Tibial artery (tissue), 4 donors: Measurements from ENCODE around the gene MOGAT2.

Source experiments
- DNase-seq, 2 donors: peaks; one replicate each; pipeline ENCODE4 v3.0.0-alpha.2; 2019
- H3K27ac ChIP-seq, 2 donors: fragments of 200-600 bp; sonication (generic) in 1 of 2; 1 replicate in 1 of 2; 2 replicates in 1 of 2; pipeline ENCODE4 v1.5.1; 2018 to 2019; ENCODE audit warnings: mild to moderate bottlenecking in 1 of 2
- H3K27me3 ChIP-seq, 2 donors: fragments of 200-600 bp; sonication (generic) in 1 of 2; one replicate each; pipeline versions ENCODE4 v1.5.1 to v1.6.0; 2016 to 2019
- H3K36me3 ChIP-seq, 3 donors: fragments of 200-600 bp; sonication (generic) in 2 of 3; one replicate each; pipeline ENCODE4 v1.5.1; 2016 to 2019; ENCODE audit warnings: mild to moderate bottlenecking in 2 of 3
- H3K4me1 ChIP-seq, 4 donors: fragments of 200-600 bp; sonication (generic) in 2 of 4; 1 replicate in 3 of 4; 2 replicates in 1 of 4; pipeline ENCODE4 v1.5.1; 2016 to 2019
- H3K4me3 ChIP-seq, 2 donors: fragments of 200-600 bp; sonication (generic) in 1 of 2; 1 replicate in 1 of 2; 2 replicates in 1 of 2; pipeline ENCODE4 v1.5.1; 2018 to 2019; ENCODE audit warnings: mild to moderate bottlenecking in 2 of 2
- H3K9me3 ChIP-seq, 3 donors: fragments of 200-600 bp; sonication (generic) in 1 of 3; one replicate each; pipeline ENCODE4 v1.5.1; 2016 to 2019
- intact Hi-C: fragments of 100-400 bp; cut with DNase I; formaldehyde crosslinking; loops from one replicate; pipeline ENCODE4 v1.15.0; 2023; ENCODE audit warnings: low total_unique reads
- TF ChIP-seq, protein P1 (sequence below), 2 experiments: fragments of 200-600 bp in 1 of 2; fragments of 450-650 bp in 1 of 2; IDR thresholded peaks; one replicate each; pipeline ENCODE4 v1.5.1; 2017 to 2019; ENCODE audit warnings: antibody characterized with exemption in 2 of 2, mild to moderate bottlenecking in 1 of 2, moderate library complexity in 1 of 2

Gene MOGAT2

DNA sequence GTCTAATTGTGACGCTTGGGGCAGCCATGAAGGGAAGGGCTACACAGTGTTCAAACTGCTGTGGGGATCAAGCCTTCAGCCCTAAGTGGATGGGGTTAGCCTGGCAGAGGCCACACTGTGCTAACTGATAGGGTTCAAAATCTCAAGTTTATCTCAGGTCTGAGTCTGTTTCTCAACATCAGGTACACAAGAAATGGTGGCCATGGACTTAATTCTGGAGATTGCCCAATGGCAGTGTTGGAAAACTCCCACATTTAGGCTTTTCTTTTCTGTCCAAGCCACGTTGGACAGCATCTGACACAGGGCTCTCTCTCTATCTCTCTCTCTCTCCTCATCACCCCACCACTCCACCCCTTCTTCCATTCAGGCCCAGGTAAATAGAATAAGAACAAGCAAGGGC is 40.0 kb downstream of the MOGAT2 start:
- no peak for DNase-seq
- H3K27ac ChIP-seq: no peak overlapping the region
- intact Hi-C loops: no loop called here
- TF ChIP-seq, protein P1, sequence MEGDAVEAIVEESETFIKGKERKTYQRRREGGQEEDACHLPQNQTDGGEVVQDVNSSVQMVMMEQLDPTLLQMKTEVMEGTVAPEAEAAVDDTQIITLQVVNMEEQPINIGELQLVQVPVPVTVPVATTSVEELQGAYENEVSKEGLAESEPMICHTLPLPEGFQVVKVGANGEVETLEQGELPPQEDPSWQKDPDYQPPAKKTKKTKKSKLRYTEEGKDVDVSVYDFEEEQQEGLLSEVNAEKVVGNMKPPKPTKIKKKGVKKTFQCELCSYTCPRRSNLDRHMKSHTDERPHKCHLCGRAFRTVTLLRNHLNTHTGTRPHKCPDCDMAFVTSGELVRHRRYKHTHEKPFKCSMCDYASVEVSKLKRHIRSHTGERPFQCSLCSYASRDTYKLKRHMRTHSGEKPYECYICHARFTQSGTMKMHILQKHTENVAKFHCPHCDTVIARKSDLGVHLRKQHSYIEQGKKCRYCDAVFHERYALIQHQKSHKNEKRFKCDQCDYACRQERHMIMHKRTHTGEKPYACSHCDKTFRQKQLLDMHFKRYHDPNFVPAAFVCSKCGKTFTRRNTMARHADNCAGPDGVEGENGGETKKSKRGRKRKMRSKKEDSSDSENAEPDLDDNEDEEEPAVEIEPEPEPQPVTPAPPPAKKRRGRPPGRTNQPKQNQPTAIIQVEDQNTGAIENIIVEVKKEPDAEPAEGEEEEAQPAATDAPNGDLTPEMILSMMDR (IDR thresholded peaks at IDR 0.05): no peak
- no peaks in the 10 kb centered on the region for H3K9me3 ChIP-seq
- H3K27me3 ChIP-seq: no peaks in the 10 kb centered on the region
- H3K4me3 ChIP-seq: no peak overlapping the region
- no peaks in the 10 kb centered on the region for H3K4me1 ChIP-seq
- H3K36me3 ChIP-seq: no peaks in the 10 kb centered on the region

- Histone ChIP-seq H3K27ac (no peak overlapping the region), H3K4me3 (no peak overlapping the region), H3K27me3 (no peaks in the 10 kb centered on the region), H3K4me1 (no peaks in the 10 kb centered on the region), H3K36me3 (no peaks in the 10 kb centered on the region), H3K9me3 (no peaks in the 10 kb centered on the region)
- intact Hi-C loops: no loop called here
- DNase-seq: no peak
- TF ChIP-seq, protein P1 (IDR thresholded peaks at IDR 0.05): no peak
Observed at GRCh38 chr11:75759832-75760231, 42.2 kb downstream of the MOGAT2 start.

DNA sequence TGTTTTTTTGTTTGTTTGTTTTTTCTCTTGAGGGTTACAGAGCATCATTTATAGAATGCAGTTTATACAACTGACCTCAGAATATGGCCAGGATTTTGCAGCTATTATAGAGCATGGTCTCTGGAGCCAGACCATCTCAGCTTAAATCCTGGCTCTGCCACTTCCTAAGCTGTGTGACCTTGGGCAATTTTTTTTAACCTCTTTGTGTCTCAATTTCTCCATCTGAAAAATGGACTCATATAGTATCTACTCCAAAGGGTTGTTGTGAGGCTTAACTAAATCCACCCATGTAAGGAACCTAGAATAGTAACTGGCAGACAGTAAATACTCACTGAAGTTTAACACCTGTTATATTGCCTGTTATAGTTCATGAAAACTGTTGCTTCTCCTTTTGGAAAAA is 42.6 kb downstream of the MOGAT2 start:
- Histone ChIP-seq H3K4me1 (no peaks in the 10 kb centered on the region), H3K36me3 (no peaks in the 10 kb centered on the region), H3K4me3 (no peak overlapping the region), H3K9me3 (no peaks in the 10 kb centered on the region), H3K27ac (no peak overlapping the region), H3K27me3 (no peaks in the 10 kb centered on the region)
- TF ChIP-seq, protein P1 (IDR thresholded peaks at IDR 0.05): no peak
- DNase-seq: no peak
- intact Hi-C loops: no loop called here

GRCh38 chr11:75760710-75761493 is 43.3 kb downstream of the MOGAT2 start:
- no peaks in the 10 kb centered on the region for H3K4me1 ChIP-seq
- intact Hi-C loops: no loop called here
- no peak for DNase-seq
- H3K4me3 ChIP-seq: no peak overlapping the region
- no peaks in the 10 kb centered on the region for H3K36me3 ChIP-seq
- H3K27ac ChIP-seq: no peak overlapping the region
- H3K27me3 ChIP-seq: no peaks in the 10 kb centered on the region
- no peaks in the 10 kb centered on the region for H3K9me3 ChIP-seq
- TF ChIP-seq, protein P1 (IDR thresholded peaks at IDR 0.05): no peak

GRCh38 chr11:75762158-75762557 is 44.5 kb downstream of the MOGAT2 start:
- H3K4me3 ChIP-seq: no peak overlapping the region
- intact Hi-C loops: no loop called here
- no peaks in the 10 kb centered on the region for H3K36me3 ChIP-seq
- H3K4me1 ChIP-seq: no peaks in the 10 kb centered on the region
- H3K27ac ChIP-seq: no peak overlapping the region
- H3K27me3 ChIP-seq: no peaks in the 10 kb centered on the region
- TF ChIP-seq, protein P1 (IDR thresholded peaks at IDR 0.05): no peak
- no peaks in the 10 kb centered on the region for H3K9me3 ChIP-seq
- DNase-seq: no peak
